IMR-90 (cell line): ENCODE measurements around the gene EXOC6B. TPM values are rescaled to one million over a fixed set of nuclear protein-coding genes. Genes with fewer than 3 reads are reported as not detected.

Experiments
- ATAC-seq: fragments of 200-7000 bp; cut with Tn5 transposase; 2 replicates; pipeline ENCODE4 v1.9.1; 2020; ENCODE audit warnings: low read depth, mild to moderate bottlenecking, moderate library complexity
- BruUV-seq: library from RNA; stranded (reverse); fragments of 400-500 nt; replicated peaks from 2 replicates; lab custom pipeline; 2021; lab: Mats Ljungman, UMichigan
- CTCF ChIA-PET: fragments of 300-600 bp; formaldehyde crosslinking; extraction: SDS; loops from one replicate; lab custom pipeline; 2021; ENCODE audit warnings: antibody characterized with exemption; lab: Yijun Ruan, JAX
- POLR2A ChIA-PET: fragments of 300-600 bp; sonication (Branson Sonifier 250); formaldehyde crosslinking; loops from one replicate; lab custom pipeline; 2022; ENCODE audit warnings: antibody characterized with exemption; ENCODE audit not compliant: unreplicated experiment; lab: Charles Lee
- DNase-seq: peaks from one replicate; pipeline ENCODE4 v3.0.0; 2013
- H2AFZ ChIP-seq: replicated peaks from 2 replicates; pipeline ENCODE3; 2013; ENCODE audit warnings: low read length, mild to moderate bottlenecking; ENCODE audit not compliant: poor library complexity
- H2AK5ac ChIP-seq: 2 replicates; pipeline ENCODE4 v1.6.1; 2013; ENCODE audit warnings: low read depth, low read length, inconsistent platforms
- H2AK9ac ChIP-seq: replicated peaks from 2 replicates; pipeline ENCODE3; 2013; ENCODE audit warnings: mild to moderate bottlenecking, low read depth, low read length, moderate library complexity; ENCODE audit not compliant: poor library complexity
- H2BK120ac ChIP-seq: 2 replicates; pipeline ENCODE4 v1.6.1; 2013; ENCODE audit warnings: low read depth, low read length, inconsistent platforms
- H2BK15ac ChIP-seq: 3 replicates; pipeline ENCODE4 v1.6.1; 2013; ENCODE audit warnings: low read depth, low read length, inconsistent platforms
- H2BK20ac ChIP-seq: 2 replicates; pipeline ENCODE4 v1.6.1; 2013; ENCODE audit warnings: low read depth, mild to moderate bottlenecking, inconsistent platforms, low read length, moderate library complexity
- H2BK5ac ChIP-seq: 2 replicates; pipeline ENCODE4 v1.6.1; 2013; ENCODE audit warnings: mild to moderate bottlenecking, low read depth, low read length, inconsistent platforms; ENCODE audit not compliant: poor library complexity, severe bottlenecking
- H3K14ac ChIP-seq: replicated peaks from 2 replicates; pipeline ENCODE4 v1.6.1; 2013; ENCODE audit warnings: low read depth, low read length, inconsistent platforms
- H3K18ac ChIP-seq: 2 replicates; pipeline ENCODE4 v1.6.1; 2013; ENCODE audit warnings: low read depth, low read length, control low read depth
- H3K23ac ChIP-seq: 2 replicates; pipeline ENCODE4 v1.6.1; 2013; ENCODE audit warnings: low read depth, low read length, inconsistent platforms
- H3K27ac ChIP-seq: 2 replicates; pipeline ENCODE4 v1.5.1; 2013; ENCODE audit warnings: mild to moderate bottlenecking, control low read depth, low read length; ENCODE audit not compliant: insufficient read depth
- H3K27me3 ChIP-seq: 2 replicates; pipeline ENCODE4 v1.6.1; 2013; ENCODE audit warnings: low read length; ENCODE audit not compliant: control insufficient read depth, insufficient read depth
- H3K36me3 ChIP-seq: 2 replicates; pipeline ENCODE4 v1.6.1; 2013; ENCODE audit warnings: low read length, mixed read lengths; ENCODE audit not compliant: control insufficient read depth, insufficient read depth
- H3K4ac ChIP-seq: 2 replicates; pipeline ENCODE4 v1.6.1; 2013; ENCODE audit warnings: low read depth, low read length, inconsistent platforms
- H3K4me1 ChIP-seq: 2 replicates; pipeline ENCODE4 v1.6.1; 2013; ENCODE audit warnings: low read length, mixed read lengths; ENCODE audit not compliant: control insufficient read depth, insufficient read depth
- H3K4me2 ChIP-seq: 2 replicates; pipeline ENCODE4 v1.6.1; 2013; ENCODE audit warnings: low read depth, mild to moderate bottlenecking, control low read depth, low read length, moderate library complexity
- H3K4me3 ChIP-seq: 2 replicates; pipeline ENCODE4 v1.5.1; 2013; ENCODE audit warnings: low read depth, mild to moderate bottlenecking, control low read depth, low read length, moderate library complexity; ENCODE audit not compliant: insufficient read depth
- H3K56ac ChIP-seq: 2 replicates; pipeline ENCODE4 v1.6.1; 2013; ENCODE audit warnings: low read length, inconsistent platforms; ENCODE audit not compliant: insufficient read depth; ENCODE audit errors: extremely low read depth
- H3K79me1 ChIP-seq, 2 experiments: 2 replicates each; pipeline ENCODE4 v1.6.1; 2013; ENCODE audit warnings: low read length in 2 of 2, inconsistent platforms in 1 of 2, low read depth in 1 of 2
- H3K9ac ChIP-seq: 2 replicates; pipeline ENCODE4 v1.6.1; 2013; ENCODE audit warnings: low read depth, low read length, control low read depth
- H3K9me1 ChIP-seq: 2 replicates; pipeline ENCODE4 v1.6.1; 2013; ENCODE audit warnings: low read length, inconsistent platforms; ENCODE audit not compliant: insufficient read depth
- H3K9me3 ChIP-seq: 2 replicates; pipeline ENCODE4 v1.6.1; 2013; ENCODE audit warnings: low read length; ENCODE audit not compliant: control insufficient read depth, insufficient read depth
- H4K20me1 ChIP-seq: 2 replicates; pipeline ENCODE4 v1.6.1; 2013; ENCODE audit warnings: low read length, inconsistent platforms; ENCODE audit not compliant: insufficient read depth
- H4K5ac ChIP-seq: 2 replicates; pipeline ENCODE4 v1.6.1; 2013; ENCODE audit warnings: mild to moderate bottlenecking, low read depth, low read length, control low read depth
- H4K8ac ChIP-seq, 2 experiments: 2 replicates each; pipeline ENCODE4 v1.6.1; 2013; ENCODE audit warnings: low read depth in 2 of 2, low read length in 2 of 2, control low read depth in 1 of 2, inconsistent platforms in 1 of 2
- H4K91ac ChIP-seq: 2 replicates; pipeline ENCODE4 v1.6.1; 2013; ENCODE audit warnings: low read depth, low read length, inconsistent platforms; ENCODE audit not compliant: insufficient read depth
- BHLHE40 ChIP-seq: fragments of 150-350 bp; IDR thresholded peaks from 2 replicates; pipeline ENCODE4 v1.6.1; 2016; ENCODE audit warnings: mild to moderate bottlenecking, low read depth, low read length
- ELK1 ChIP-seq: fragments of 150-350 bp; IDR thresholded peaks from 2 replicates; pipeline ENCODE4 v1.6.1; 2016; ENCODE audit warnings: low read depth, mild to moderate bottlenecking, low read length, moderate library complexity, borderline replicate concordance
- FOS ChIP-seq: fragments of 150-350 bp; IDR thresholded peaks from 2 replicates; pipeline ENCODE4 v1.6.1; 2016; ENCODE audit warnings: low read depth, low read length
- MAZ ChIP-seq: IDR thresholded peaks from 2 replicates; pipeline ENCODE4 v1.6.1; 2012; ENCODE audit warnings: low read depth, mild to moderate bottlenecking, low read length, improper control_type of control experiment, moderate library complexity, borderline replicate concordance
- MXI1 ChIP-seq: IDR thresholded peaks from 2 replicates; pipeline ENCODE4 v1.6.1; 2012; ENCODE audit warnings: low read depth, mild to moderate bottlenecking, low read length, moderate library complexity, borderline replicate concordance
- RAD21 ChIP-seq: IDR thresholded peaks from 2 replicates; pipeline ENCODE4 v1.6.1; 2012; ENCODE audit warnings: low read length, improper control_type of control experiment
- RCOR1 ChIP-seq: IDR thresholded peaks from 2 replicates; pipeline ENCODE4 v1.6.1; 2012; ENCODE audit warnings: mild to moderate bottlenecking, low read length, improper control_type of control experiment; ENCODE audit not compliant: insufficient replicate concordance
- SMC3 ChIP-seq: fragments of 150-350 bp; IDR thresholded peaks from 2 replicates; pipeline ENCODE4 v1.6.1; 2016; ENCODE audit warnings: low read depth, mild to moderate bottlenecking, antibody characterized with exemption, low read length, moderate library complexity
- USF2 ChIP-seq: fragments of 150-350 bp; IDR thresholded peaks from 2 replicates; pipeline ENCODE4 v1.6.1; 2017; ENCODE audit warnings: mild to moderate bottlenecking, antibody characterized with exemption, low read length, low read depth
- whole genome bisulfite sequencing, 2 experiments: methylation state at CpG; one replicate each; pipeline versions ENCODE4 v1.1.5 to v1.1.7; 2013; ENCODE audit warnings: missing lambda C conversion rate in 2 of 2; ENCODE audit not compliant: insufficient read length in 1 of 2; ENCODE audit errors: extremely low coverage in 2 of 2; 5-methylcytosine and 5-hydroxymethylcytosine counted together
- dilution Hi-C: fragments of 300-500 bp; cut with HindIII; formaldehyde crosslinking; loops from one replicate; pipeline ENCODE4 v1.14.3; 2018; ENCODE audit warnings: low sequenced_read_pairs; ENCODE audit not compliant: unreplicated experiment
- in situ Hi-C: fragments of 300-500 bp; cut with MboI; formaldehyde crosslinking; loops from 3 replicates; pipeline ENCODE4 v1.14.3; 2019; ENCODE audit warnings: low sequenced_read_pairs, inconsistent platforms, mixed read lengths
- intact Hi-C: fragments of 100-400 bp; cut with micrococcal nuclease; formaldehyde crosslinking; loops from 2 replicates; pipeline ENCODE4 v1.10.0; 2022
- polyA plus RNA-seq, 3 experiments: library from polyadenylated mRNA; depleted of rRNA; stranded (reverse); fragments of >200 nt; gene quantifications; 2 replicates each; pipeline ENCODE4 v1.2.3, GENCODE V29; 2012; ENCODE audit warnings: low replicate concordance in 1 of 3
- total RNA-seq: library from RNA; depleted of rRNA; stranded (reverse); fragments of >200 nt; gene quantifications from 2 replicates; pipeline ENCODE4 v1.2.3, GENCODE V29; 2012

EXOC6B gene
- total and polyA plus RNA-seq, 2 of the 4 experiments (the other 2 are of a cell fraction), result 10.2 to 29.4 TPM

GRCh38 chr2:72757177-72757775 lies 68.6 kb downstream of the EXOC6B start:
- no peak overlapping the region for H3K4me2 ChIP-seq
- dilution Hi-C loops (no loop called here), intact Hi-C loops (no loop called here), in situ Hi-C loops (no loop called here)
- H3K27ac ChIP-seq, result no peak overlapping the region
- no peak overlapping the region for H3K4ac ChIP-seq
- H2AK9ac ChIP-seq, result no peak overlapping the region
- no peaks in the 10 kb centered on the region for H3K9me1 ChIP-seq
- ChIA-PET POLR2A (interaction anchor here (0.5 kb wide), 1 partner anchor 55 kb away, joined by 3 read pairs; no protein-coding TSS in a partner anchor), CTCF (interaction anchor here (1.1 kb wide), 2 partner anchors 13 to 106 kb away, joined by 3 to 4 read pairs; no protein-coding TSS in a partner anchor)
- 20% methylated on average over 1 of the region's 3 CpGs; no CpG with 5 or more reads in 1 of the 2 experiments for WGBS, 2 experiments
- H3K14ac ChIP-seq, result no peak overlapping the region
- H3K27me3 ChIP-seq, result no peaks in the 10 kb centered on the region
- H2BK15ac ChIP-seq, result no peak overlapping the region
- H2AK5ac ChIP-seq, result no peak overlapping the region
- H3K79me1 ChIP-seq, result peaks cover 3 to 6% of the 10 kb centered on the region in 2 experiments; a peak in 2 of 4 replicates
- H4K8ac ChIP-seq, result no peak overlapping the region
- no peak overlapping the region for H3K23ac ChIP-seq
- DNase-seq (peak; percentile 76), ATAC-seq (peak; percentile 90)
- H2AFZ ChIP-seq, result no peak overlapping the region
- H3K4me1 ChIP-seq, result peaks cover 4% of the 10 kb centered on the region
- no peak overlapping the region for H4K5ac ChIP-seq
- H2BK120ac ChIP-seq, result no peak overlapping the region
- no peak overlapping the region for H4K91ac ChIP-seq
- peaks cover 3% of the 10 kb centered on the region; the same call in 1 of the 2 replicates for H3K36me3 ChIP-seq
- TF ChIP-seq USF2 (no peak), MXI1 (no peak), RAD21 (no peak), FOS (no peak), ELK1 (no peak), MAZ (no peak), SMC3 (no peak), BHLHE40 (no peak), RCOR1 (no peak)
- H2BK20ac ChIP-seq, result no peak overlapping the region
- H3K4me3 ChIP-seq, result no peak overlapping the region
- BruUV-seq, result no TSS peak
- H3K18ac ChIP-seq, result no peak overlapping the region
- peaks cover 5% of the 10 kb centered on the region for H3K9me3 ChIP-seq
- H2BK5ac ChIP-seq, result no peak overlapping the region
- H4K20me1 ChIP-seq, result no peaks in the 10 kb centered on the region
- H3K9ac ChIP-seq, result no peak overlapping the region
- no peak overlapping the region for H3K56ac ChIP-seq
